Panc1 (cell line): ENCODE results near the gene TEX11. TPM values are rescaled to one million over a fixed set of nuclear protein-coding genes. Genes with fewer than 3 reads are reported as not detected.

Experiments used
- ATAC-seq: fragments of 200-7000 bp; cut with Tn5 transposase; 2 replicates; pipeline ENCODE4 v1.9.1; 2020; ENCODE audit warnings: mild to moderate bottlenecking, moderate library complexity
- BruUV-seq: library from RNA; stranded (reverse); fragments of 400-500 nt; replicated peaks from 2 replicates; lab custom pipeline; 2021; lab: Mats Ljungman, UMichigan
- CTCF ChIA-PET: fragments of 300-600 bp; sonication (Branson Sonifier 250); formaldehyde crosslinking; loops from one replicate; lab custom pipeline; 2022; ENCODE audit warnings: antibody characterized with exemption; lab: Charles Lee
- POLR2A ChIA-PET: fragments of 300-600 bp; sonication (Branson Sonifier 250); formaldehyde crosslinking; loops from one replicate; lab custom pipeline; 2022; ENCODE audit warnings: antibody characterized with exemption; lab: Charles Lee
- DNase-seq: peaks from one replicate; pipeline ENCODE4 v3.0.0-alpha.2; 2010; ENCODE audit warnings: low read depth, low spot score
- H3K27ac ChIP-seq: 2 replicates; pipeline ENCODE4 v1.5.1; 2011; ENCODE audit warnings: mild to moderate bottlenecking, low read length, inconsistent platforms
- H3K27me3 ChIP-seq: fragments of 200-500 bp; sonication (Bioruptor generic); 2 replicates; pipeline ENCODE4 v1.6.0; 2014; ENCODE audit warnings: low read length, inconsistent platforms; ENCODE audit not compliant: control insufficient read depth, insufficient read depth
- H3K36me3 ChIP-seq: fragments of 200-500 bp; sonication (Bioruptor generic); 2 replicates; pipeline ENCODE4 v1.5.1; 2014; ENCODE audit warnings: inconsistent platforms, mild to moderate bottlenecking, low read length, moderate library complexity; ENCODE audit not compliant: control insufficient read depth, insufficient read depth
- H3K4me1 ChIP-seq: 2 replicates; pipeline ENCODE4 v1.5.1; 2011; ENCODE audit warnings: inconsistent platforms, mild to moderate bottlenecking, low read length, moderate library complexity; ENCODE audit not compliant: control insufficient read depth, insufficient read depth
- H3K4me3 ChIP-seq, 2 experiments: 2 replicates each; pipeline ENCODE4 v1.5.1; 2011 to 2012; ENCODE audit warnings: low read depth in 2 of 2, low read length in 2 of 2, mild to moderate bottlenecking in 2 of 2, inconsistent platforms in 1 of 2, moderate library complexity in 1 of 2
- H3K9me3 ChIP-seq: fragments of 200-500 bp; sonication (Bioruptor generic); 2 replicates; pipeline ENCODE4 v1.5.1; 2014; ENCODE audit warnings: low read depth, mild to moderate bottlenecking, inconsistent platforms, low read length, moderate library complexity; ENCODE audit not compliant: control insufficient read depth, insufficient read depth
- POLR2AphosphoS5 ChIP-seq: IDR thresholded peaks from 2 replicates; pipeline ENCODE4 v1.6.1; 2012; ENCODE audit warnings: mild to moderate bottlenecking, low read depth, low read length, moderate library complexity
- SIN3A ChIP-seq: IDR thresholded peaks from 2 replicates; pipeline ENCODE4 v1.6.1; 2012; ENCODE audit warnings: low read depth, mild to moderate bottlenecking, low read length, moderate library complexity, borderline replicate concordance; ENCODE audit not compliant: insufficient read depth
- TCF7L2 ChIP-seq: IDR thresholded peaks from 2 replicates; pipeline ENCODE4 v1.6.1; 2011; ENCODE audit warnings: mild to moderate bottlenecking, low read depth, low read length, inconsistent platforms
- in situ Hi-C: cut with HindIII; loops from 2 replicates; pipeline ENCODE4 v1.10.0; 2016; ENCODE audit warnings: low sequenced_read_pairs, low pct_unique_long_range_greater_than_20kb
- intact Hi-C: fragments of 100-400 bp; cut with micrococcal nuclease; formaldehyde crosslinking; loops from one replicate; pipeline ENCODE4 v1.10.0; 2022; ENCODE audit not compliant: unreplicated experiment
- total RNA-seq: library from RNA; stranded (reverse); gene quantifications from one replicate; pipeline ENCODE4 v1.2.1, GENCODE V29; 2021; ENCODE audit not compliant: unreplicated experiment
- TF ChIP-seq, protein P1 (sequence below), 2 experiments: IDR thresholded peaks; 2 replicates each; pipeline ENCODE4 v1.6.1; 2011 to 2012; ENCODE audit warnings: low read depth in 2 of 2, control low read depth in 1 of 2, low read length in 1 of 2, mild to moderate bottlenecking in 1 of 2, moderate library complexity in 1 of 2; ENCODE audit not compliant: insufficient read depth in 1 of 2
- TF ChIP-seq, protein P2 (sequence below): fragments of 450-650 bp; IDR thresholded peaks from 2 replicates; pipeline ENCODE4 v1.5.1; 2017; ENCODE audit warnings: mild to moderate bottlenecking

Gene TEX11
- total RNA-seq, 1 experiment from 2014 or later: not detected

DNA sequence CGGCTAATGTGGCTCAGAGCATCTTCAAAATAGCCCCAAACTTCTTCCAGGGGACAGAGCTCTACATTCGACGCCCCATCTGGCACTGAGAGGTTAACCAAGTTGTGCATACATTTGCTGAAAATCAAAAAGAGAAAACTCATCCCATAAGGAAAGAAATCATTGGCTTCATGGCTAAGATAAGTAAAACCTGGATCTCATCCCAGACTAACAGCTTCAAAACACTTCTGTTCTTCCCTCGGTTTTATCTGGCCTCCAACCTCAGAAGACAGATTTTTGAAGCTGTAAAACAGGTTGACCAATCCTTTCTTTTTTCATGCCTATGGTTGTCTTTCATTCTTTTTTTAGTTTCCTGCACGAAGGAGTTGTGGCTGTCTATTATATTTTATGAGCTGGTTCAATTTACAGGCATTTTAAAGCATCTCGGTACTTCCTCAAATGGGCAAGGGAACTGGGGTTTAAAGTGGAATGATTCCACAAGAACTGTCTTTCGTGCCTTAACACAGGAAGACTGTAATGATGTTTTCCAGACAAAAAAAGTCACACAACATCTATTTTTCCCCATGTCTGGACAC is 356.3 kb downstream of the TEX11 start:
- no TSS peak for BruUV-seq
- in situ Hi-C loops: no loop called here
- no peak for ATAC-seq
- H3K9me3 ChIP-seq: no peaks in the 10 kb centered on the region
- H3K27me3 ChIP-seq: no peaks in the 10 kb centered on the region; the same call in 1 of the 2 replicates
- H3K4me1 ChIP-seq: no peaks in the 10 kb centered on the region
- no peaks in the 10 kb centered on the region for H3K36me3 ChIP-seq
- no peak overlapping the region for H3K4me3 ChIP-seq
- no peak overlapping the region for H3K27ac ChIP-seq
- intact Hi-C loops: loop anchor here (10.0 kb wide), 1 partner anchor 97 kb away; no protein-coding TSS in a partner anchor
- no peak for DNase-seq
- POLR2A ChIA-PET: no interaction called here
- CTCF ChIA-PET: no interaction called here
- no peak for TF ChIP-seq POLR2AphosphoS5
- TF ChIP-seq TCF7L2: no peak

DNA sequence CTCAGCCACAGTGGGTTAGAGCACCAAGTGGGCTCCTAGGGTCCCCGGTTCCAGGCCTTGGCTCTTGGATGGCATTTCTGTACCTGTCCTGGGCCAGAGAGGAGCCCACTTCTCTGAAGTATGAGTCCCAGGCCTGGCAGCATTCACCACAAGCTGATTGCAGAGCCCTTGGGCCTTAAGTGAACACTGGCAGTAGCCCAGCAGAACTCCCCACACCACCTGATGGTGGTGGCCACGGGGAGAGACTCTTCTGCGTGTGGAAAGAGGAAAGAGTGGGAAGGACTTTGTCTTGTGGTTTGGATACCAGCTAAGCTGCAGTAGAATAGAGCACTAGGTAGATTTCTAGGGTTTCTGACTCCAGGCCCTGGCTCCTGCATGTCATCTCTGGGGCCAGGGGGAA is 359.1 kb downstream of the TEX11 start:
- in situ Hi-C loops: no loop called here
- no peak overlapping the region for H3K4me3 ChIP-seq
- POLR2A ChIA-PET: no interaction called here
- intact Hi-C loops: no loop called here
- no peaks in the 10 kb centered on the region for H3K36me3 ChIP-seq
- H3K27me3 ChIP-seq: no peaks in the 10 kb centered on the region; the same call in 1 of the 2 replicates
- H3K27ac ChIP-seq: no peak overlapping the region
- no peaks in the 10 kb centered on the region for H3K4me1 ChIP-seq
- TF ChIP-seq, protein P1, sequence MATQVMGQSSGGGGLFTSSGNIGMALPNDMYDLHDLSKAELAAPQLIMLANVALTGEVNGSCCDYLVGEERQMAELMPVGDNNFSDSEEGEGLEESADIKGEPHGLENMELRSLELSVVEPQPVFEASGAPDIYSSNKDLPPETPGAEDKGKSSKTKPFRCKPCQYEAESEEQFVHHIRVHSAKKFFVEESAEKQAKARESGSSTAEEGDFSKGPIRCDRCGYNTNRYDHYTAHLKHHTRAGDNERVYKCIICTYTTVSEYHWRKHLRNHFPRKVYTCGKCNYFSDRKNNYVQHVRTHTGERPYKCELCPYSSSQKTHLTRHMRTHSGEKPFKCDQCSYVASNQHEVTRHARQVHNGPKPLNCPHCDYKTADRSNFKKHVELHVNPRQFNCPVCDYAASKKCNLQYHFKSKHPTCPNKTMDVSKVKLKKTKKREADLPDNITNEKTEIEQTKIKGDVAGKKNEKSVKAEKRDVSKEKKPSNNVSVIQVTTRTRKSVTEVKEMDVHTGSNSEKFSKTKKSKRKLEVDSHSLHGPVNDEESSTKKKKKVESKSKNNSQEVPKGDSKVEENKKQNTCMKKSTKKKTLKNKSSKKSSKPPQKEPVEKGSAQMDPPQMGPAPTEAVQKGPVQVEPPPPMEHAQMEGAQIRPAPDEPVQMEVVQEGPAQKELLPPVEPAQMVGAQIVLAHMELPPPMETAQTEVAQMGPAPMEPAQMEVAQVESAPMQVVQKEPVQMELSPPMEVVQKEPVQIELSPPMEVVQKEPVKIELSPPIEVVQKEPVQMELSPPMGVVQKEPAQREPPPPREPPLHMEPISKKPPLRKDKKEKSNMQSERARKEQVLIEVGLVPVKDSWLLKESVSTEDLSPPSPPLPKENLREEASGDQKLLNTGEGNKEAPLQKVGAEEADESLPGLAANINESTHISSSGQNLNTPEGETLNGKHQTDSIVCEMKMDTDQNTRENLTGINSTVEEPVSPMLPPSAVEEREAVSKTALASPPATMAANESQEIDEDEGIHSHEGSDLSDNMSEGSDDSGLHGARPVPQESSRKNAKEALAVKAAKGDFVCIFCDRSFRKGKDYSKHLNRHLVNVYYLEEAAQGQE (IDR thresholded peaks at IDR 0.05; ENCODE audit: insufficient read depth in 1 of 2, low read depth in 2 of 2, low read length in 1 of 2): no peak
- TF ChIP-seq TCF7L2: no peak
- TF ChIP-seq POLR2AphosphoS5: no peak
- TF ChIP-seq, protein P2, sequence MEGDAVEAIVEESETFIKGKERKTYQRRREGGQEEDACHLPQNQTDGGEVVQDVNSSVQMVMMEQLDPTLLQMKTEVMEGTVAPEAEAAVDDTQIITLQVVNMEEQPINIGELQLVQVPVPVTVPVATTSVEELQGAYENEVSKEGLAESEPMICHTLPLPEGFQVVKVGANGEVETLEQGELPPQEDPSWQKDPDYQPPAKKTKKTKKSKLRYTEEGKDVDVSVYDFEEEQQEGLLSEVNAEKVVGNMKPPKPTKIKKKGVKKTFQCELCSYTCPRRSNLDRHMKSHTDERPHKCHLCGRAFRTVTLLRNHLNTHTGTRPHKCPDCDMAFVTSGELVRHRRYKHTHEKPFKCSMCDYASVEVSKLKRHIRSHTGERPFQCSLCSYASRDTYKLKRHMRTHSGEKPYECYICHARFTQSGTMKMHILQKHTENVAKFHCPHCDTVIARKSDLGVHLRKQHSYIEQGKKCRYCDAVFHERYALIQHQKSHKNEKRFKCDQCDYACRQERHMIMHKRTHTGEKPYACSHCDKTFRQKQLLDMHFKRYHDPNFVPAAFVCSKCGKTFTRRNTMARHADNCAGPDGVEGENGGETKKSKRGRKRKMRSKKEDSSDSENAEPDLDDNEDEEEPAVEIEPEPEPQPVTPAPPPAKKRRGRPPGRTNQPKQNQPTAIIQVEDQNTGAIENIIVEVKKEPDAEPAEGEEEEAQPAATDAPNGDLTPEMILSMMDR: no peak
- no peak for TF ChIP-seq SIN3A
- ATAC-seq (no peak), DNase-seq (no peak)
- no TSS peak for BruUV-seq
- CTCF ChIA-PET: no interaction called here
- H3K9me3 ChIP-seq: no peaks in the 10 kb centered on the region

DNA sequence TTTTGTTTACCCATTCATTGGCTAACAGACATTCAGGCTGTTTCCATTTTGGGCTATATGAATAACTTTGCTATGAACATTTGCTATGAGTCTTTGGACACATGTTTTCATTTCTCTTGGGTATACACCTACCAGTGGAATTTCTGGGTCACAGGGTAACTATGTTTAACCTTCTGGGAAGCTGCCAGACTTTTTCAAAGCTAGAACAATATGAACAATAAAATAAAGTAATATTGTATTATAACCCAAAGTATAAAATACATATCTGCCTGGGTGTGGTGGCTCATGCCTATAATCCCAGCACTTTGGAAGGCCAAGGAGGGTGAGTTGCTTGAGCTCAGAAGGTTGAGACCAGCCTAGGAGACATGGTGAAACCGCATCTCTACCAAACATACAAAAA is 373.3 kb downstream of the TEX11 start:
- ChIA-PET POLR2A (no interaction called here), CTCF (no interaction called here)
- Histone ChIP-seq H3K36me3 (no peaks in the 10 kb centered on the region), H3K9me3 (no peaks in the 10 kb centered on the region), H3K27ac (no peak overlapping the region), H3K4me1 (no peaks in the 10 kb centered on the region), H3K4me3 (no peak overlapping the region), H3K27me3 (0 out of 2 replicates have a peak, but pooled peaks cover 2% of the 10 kb centered on the region)
- DNase-seq: no peak
- BruUV-seq: no TSS peak
- in situ Hi-C loops: no loop called here
- intact Hi-C loops: no loop called here
- ATAC-seq: no peak
- TF ChIP-seq, protein P1 (IDR thresholded peaks at IDR 0.05; ENCODE audit: insufficient read depth in 1 of 2, low read depth in 2 of 2, low read length in 1 of 2): no peak
